GM19463 (cell line): ENCODE results near the gene C1orf159.
"Not testable (repeated sequence)": the region's sequence is repeated elsewhere in the genome, so short reads cannot be mapped to it uniquely, and the experiment has no call there.

Source experiments
- ATAC-seq: cut with Tn5 transposase; IDR thresholded peaks from one replicate; pipeline ENCODE4 v1.9.1; 2021; ENCODE audit warnings: mild to moderate bottlenecking, moderate library complexity; ENCODE audit not compliant: unreplicated experiment

The C1orf159 gene

GRCh38 chr1:1069711-1070676, 45.9 kb downstream of the C1orf159 start:
- ATAC-seq = no peak

- ATAC-seq = peak; percentile 49
These were observed 46.7 kb downstream of the C1orf159 start for GRCh38 chr1:1069056-1069710.

GRCh38 chr1:1068517-1069055, 47.3 kb downstream of the C1orf159 start:
- peak; percentile 2 for ATAC-seq

GRCh38 chr1:1067860-1068516, 47.9 kb downstream of the C1orf159 start:
- no peak for ATAC-seq

GRCh38 chr1:1067284-1067859, 48.5 kb downstream of the C1orf159 start:
- ATAC-seq = no peak

- no peak for ATAC-seq
These were observed 49.2 kb downstream of the C1orf159 start for GRCh38 chr1:1066403-1067283.

- not testable (repeated sequence) for ATAC-seq
These were observed 50.0 kb downstream of the C1orf159 start for GRCh38 chr1:1065940-1066304.

GRCh38 chr1:1065265-1065939, 50.5 kb downstream of the C1orf159 start:
- no peak for ATAC-seq

GRCh38 chr1:1063945-1064831, 51.7 kb downstream of the C1orf159 start:
- ATAC-seq = peak; percentile 61

GRCh38 chr1:1063261-1063944, 52.5 kb downstream of the C1orf159 start:
- ATAC-seq = no peak

GRCh38 chr1:1062348-1063163, 53.3 kb downstream of the C1orf159 start:
- no peak for ATAC-seq

GRCh38 chr1:1061682-1062345, 54.1 kb downstream of the C1orf159 start:
- ATAC-seq = no peak

GRCh38 chr1:1060281-1061000, 55.4 kb downstream of the C1orf159 start:
- no peak for ATAC-seq

GRCh38 chr1:1059494-1060280, 56.2 kb downstream of the C1orf159 start:
- ATAC-seq = peak; percentile 53

- ATAC-seq = peak; percentile 29
These were observed 56.9 kb downstream of the C1orf159 start for GRCh38 chr1:1058921-1059493.
